ENCODE measurements around the gene MRPL40.

GRCh38 chr22:19460036-19460435 lies 27.7 kb downstream of the MRPL40 start:
- TF ChIP-seq, protein P1, sequence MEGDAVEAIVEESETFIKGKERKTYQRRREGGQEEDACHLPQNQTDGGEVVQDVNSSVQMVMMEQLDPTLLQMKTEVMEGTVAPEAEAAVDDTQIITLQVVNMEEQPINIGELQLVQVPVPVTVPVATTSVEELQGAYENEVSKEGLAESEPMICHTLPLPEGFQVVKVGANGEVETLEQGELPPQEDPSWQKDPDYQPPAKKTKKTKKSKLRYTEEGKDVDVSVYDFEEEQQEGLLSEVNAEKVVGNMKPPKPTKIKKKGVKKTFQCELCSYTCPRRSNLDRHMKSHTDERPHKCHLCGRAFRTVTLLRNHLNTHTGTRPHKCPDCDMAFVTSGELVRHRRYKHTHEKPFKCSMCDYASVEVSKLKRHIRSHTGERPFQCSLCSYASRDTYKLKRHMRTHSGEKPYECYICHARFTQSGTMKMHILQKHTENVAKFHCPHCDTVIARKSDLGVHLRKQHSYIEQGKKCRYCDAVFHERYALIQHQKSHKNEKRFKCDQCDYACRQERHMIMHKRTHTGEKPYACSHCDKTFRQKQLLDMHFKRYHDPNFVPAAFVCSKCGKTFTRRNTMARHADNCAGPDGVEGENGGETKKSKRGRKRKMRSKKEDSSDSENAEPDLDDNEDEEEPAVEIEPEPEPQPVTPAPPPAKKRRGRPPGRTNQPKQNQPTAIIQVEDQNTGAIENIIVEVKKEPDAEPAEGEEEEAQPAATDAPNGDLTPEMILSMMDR (IDR thresholded peaks at IDR 0.05): no peak
- no peak for TF ChIP-seq EZH2 (IDR thresholded peaks at IDR 0.05; ENCODE audit: borderline replicate concordance, insufficient read depth, low read depth, low read length, poor library complexity, severe bottlenecking)
